ENCODE results near the gene SENP3.

The SENP3 gene

GRCh38 chr17:7561589-7562207 lies at the start of gene SENP3:
SENP3 (plus strand) TSS chr17:7561919; CDS start chr17:7563077, 1,158 bp downstream.
- in situ Hi-C loops (cut with HindIII; ENCODE audit: low sequenced_read_pairs) = no loop called here
- DNase-seq (ENCODE audit: low read depth) = peak; percentile 70
- peak within 1 kb of the TSS; percentile 83 for H3K4me3 ChIP-seq (ENCODE audit: low read depth, low read length)
- no peak for TF ChIP-seq CTCF (IDR thresholded peaks at IDR 0.05; ENCODE audit: low read depth, low read length, missing control alignments)

- H3K4me3 ChIP-seq (ENCODE audit: low read depth, low read length) = no peak overlapping the region
- TF ChIP-seq CTCF (IDR thresholded peaks at IDR 0.05; ENCODE audit: low read depth, low read length, missing control alignments) = no peak
- no peak for DNase-seq (ENCODE audit: low read depth)
- in situ Hi-C loops (cut with HindIII; ENCODE audit: low sequenced_read_pairs) = no loop called here
Measured at GRCh38 chr17:7512105-7512504, 49.6 kb upstream of the SENP3 start.

- DNase-seq (ENCODE audit: low read depth) = no peak
- in situ Hi-C loops (cut with HindIII; ENCODE audit: low sequenced_read_pairs) = no loop called here
- TF ChIP-seq CTCF (IDR thresholded peaks at IDR 0.05; ENCODE audit: low read depth, low read length, missing control alignments) = no peak
Measured at GRCh38 chr17:7512824-7513540, 48.7 kb upstream of the SENP3 start.

GRCh38 chr17:7513850-7514419 lies 47.8 kb upstream of the SENP3 start:
- in situ Hi-C loops (cut with HindIII; ENCODE audit: low sequenced_read_pairs) = no loop called here
- TF ChIP-seq CTCF (IDR thresholded peaks at IDR 0.05; ENCODE audit: low read depth, low read length, missing control alignments) = no peak

More at GRCh38 chr17:7512824-7513540, 48.7 kb upstream of the SENP3 start:
- H3K4me3 ChIP-seq (ENCODE audit: low read depth, low read length) = no peak overlapping the region

GRCh38 chr17:7515911-7516610 lies 45.7 kb upstream of the SENP3 start:
- in situ Hi-C loops (cut with HindIII; ENCODE audit: low sequenced_read_pairs) = no loop called here
- no peak overlapping the region for H3K4me3 ChIP-seq (ENCODE audit: low read depth, low read length)
- DNase-seq (ENCODE audit: low read depth) = no peak
- no peak for TF ChIP-seq CTCF (IDR thresholded peaks at IDR 0.05; ENCODE audit: low read depth, low read length, missing control alignments)

More at GRCh38 chr17:7513850-7514419, 47.8 kb upstream of the SENP3 start:
- no peak overlapping the region for H3K4me3 ChIP-seq (ENCODE audit: low read depth, low read length)
- DNase-seq (ENCODE audit: low read depth) = no peak

GRCh38 chr17:7523033-7523432 lies 38.7 kb upstream of the SENP3 start:
- in situ Hi-C loops (cut with HindIII; ENCODE audit: low sequenced_read_pairs) = no loop called here
- DNase-seq (ENCODE audit: low read depth) = no peak

More at GRCh38 chr17:7523033-7523432, 38.7 kb upstream of the SENP3 start:
- no peak overlapping the region for H3K4me3 ChIP-seq (ENCODE audit: low read depth, low read length)
- peak; percentile 14 for TF ChIP-seq CTCF (IDR thresholded peaks at IDR 0.05; ENCODE audit: low read depth, low read length, missing control alignments)

All from astrocyte of the cerebellum (primary cell).